K562 (cell line): ENCODE results near the gene WDR31. TPM values are rescaled to one million over a fixed set of nuclear protein-coding genes. Genes with fewer than 3 reads are reported as not detected.

Experiments used
- ATAC-seq: fragments of 200-7000 bp; cut with Tn5 transposase; 3 replicates; pipeline ENCODE4 v1.9.1; 2020; ENCODE audit warnings: moderate library complexity
- BruUV-seq: library from RNA; stranded (reverse); fragments of 400-500 nt; replicated peaks from 2 replicates; lab custom pipeline; 2021; lab: Mats Ljungman, UMichigan
- CTCF ChIA-PET: fragments of 300-600 bp; formaldehyde crosslinking; extraction: SDS; loops from one replicate; lab custom pipeline; 2021; ENCODE audit warnings: low intra/inter-chr PET ratio; lab: Yijun Ruan, JAX
- POLR2A ChIA-PET: fragments of 300-600, 350-650 bp; sonication (Branson Sonifier 250); formaldehyde crosslinking; extraction: SDS; loops from one replicate; lab custom pipeline; 2021; ENCODE audit warnings: antibody characterized with exemption, inconsistent platforms; lab: Yijun Ruan, JAX
- DNase-seq, 4 experiments: peaks; one replicate each; pipeline versions ENCODE4 v3.0.0 to v3.0.0-alpha.2; 2011 to 2018; ENCODE audit warnings: low spot score in 3 of 4, mixed read lengths in 3 of 4; ENCODE audit errors: extremely low read depth in 1 of 4
- FAIRE-seq: peaks from 2 replicates; lab custom pipeline; 2011; peaks lifted over from hg19 to GRCh38; lab: Jason Lieb, UNC
- H2AFZ ChIP-seq: 2 replicates; pipeline ENCODE4 v1.6.0; 2011; ENCODE audit warnings: low read depth, low read length, control low read depth, inconsistent platforms
- H3K27ac ChIP-seq: fragments of 200-600 bp; 3 replicates; pipeline ENCODE4 v1.8.0; 2011; ENCODE audit warnings: low read depth, mild to moderate bottlenecking, control low read depth, inconsistent platforms, low read length, moderate library complexity, mixed read lengths; ENCODE audit errors: extremely low read depth
- H3K27me3 ChIP-seq, 2 experiments: fragments of 300-600 bp in 1 of 2; 2 replicates in 1 of 2; 3 replicates in 1 of 2; pipeline versions ENCODE4 v1.6.0 to v1.8.0; 2011; ENCODE audit warnings: inconsistent platforms in 2 of 2, low read length in 2 of 2, mild to moderate bottlenecking in 1 of 2, mixed read lengths in 1 of 2, moderate library complexity in 1 of 2; ENCODE audit not compliant: control insufficient read depth in 2 of 2, insufficient read depth in 2 of 2
- H3K36me3 ChIP-seq: fragments of 300-600 bp; 3 replicates; pipeline ENCODE4 v1.8.0; 2011; ENCODE audit warnings: mild to moderate bottlenecking, low read length, inconsistent platforms; ENCODE audit not compliant: control insufficient read depth, insufficient read depth
- H3K4me1 ChIP-seq, 2 experiments: fragments of 200-600 bp in 1 of 2; replicated peaks in 1 of 2; 2 replicates in 1 of 2; 3 replicates in 1 of 2; pipeline versions ENCODE4 v1.5.1 to v1.8.0; 2011; ENCODE audit warnings: inconsistent platforms in 2 of 2, low read length in 2 of 2, mild to moderate bottlenecking in 1 of 2, mixed read lengths in 1 of 2, moderate library complexity in 1 of 2; ENCODE audit not compliant: control insufficient read depth in 2 of 2, insufficient read depth in 2 of 2
- H3K4me2 ChIP-seq: 2 replicates; pipeline ENCODE4 v1.6.1; 2011; ENCODE audit warnings: low read length, control low read depth, inconsistent platforms, mixed read lengths; ENCODE audit not compliant: insufficient read depth
- H3K4me3 ChIP-seq: fragments of 200-600 bp; sonication (generic), shearing (Covaris generic); 2 replicates; pipeline ENCODE4 v1.5.1; 2016; ENCODE audit warnings: control low read depth, inconsistent platforms
- H3K79me2 ChIP-seq: fragments of 200-600 bp; 3 replicates; pipeline ENCODE4 v1.8.0; 2011; ENCODE audit warnings: low read length, inconsistent platforms; ENCODE audit not compliant: control insufficient read depth, insufficient read depth
- H3K9ac ChIP-seq, 2 experiments: 2 replicates each; pipeline versions ENCODE4 v1.6.0 to v1.6.1; 2011; ENCODE audit warnings: low read depth in 2 of 2, low read length in 2 of 2, control low read depth in 1 of 2, inconsistent platforms in 1 of 2, mild to moderate bottlenecking in 1 of 2, mixed read lengths in 1 of 2; ENCODE audit not compliant: insufficient read depth in 1 of 2
- H3K9me1 ChIP-seq: one replicate; pipeline ENCODE4 v1.6.0; 2011; ENCODE audit warnings: inconsistent platforms, mild to moderate bottlenecking, low read length, moderate library complexity; ENCODE audit not compliant: control insufficient read depth, insufficient read depth
- H3K9me3 ChIP-seq: replicated peaks from 2 replicates; pipeline ENCODE4 v1.5.1; 2011; ENCODE audit warnings: low read depth, low read length, inconsistent platforms; ENCODE audit not compliant: control insufficient read depth, insufficient read depth
- H4K20me1 ChIP-seq: replicated peaks from 2 replicates; pipeline ENCODE4 v1.6.1; 2011; ENCODE audit warnings: low read length, inconsistent platforms, mixed read lengths; ENCODE audit not compliant: control insufficient read depth, insufficient read depth
- ZNF239 ChIP-seq: fragments of 250-450 bp; sonication (Bioruptor Pico); IDR thresholded peaks from 2 replicates; pipeline ENCODE4 v1.4.0; 2020; ENCODE audit warnings: mild to moderate bottlenecking
- ZNF263 ChIP-seq: sonication (generic); formaldehyde crosslinking; IDR thresholded peaks from 2 replicates; pipeline ENCODE4 v1.8.0; 2022; ENCODE audit warnings: mild to moderate bottlenecking, missing genetic modification reagents, borderline replicate concordance
- ZNF764 ChIP-seq: fragments of 250-450 bp; sonication (Bioruptor Pico); IDR thresholded peaks from 2 replicates; pipeline ENCODE4 v1.4.0; 2020; ENCODE audit warnings: low read depth, mild to moderate bottlenecking, moderate library complexity
- WGBS: fragments of 100-300 bp; shearing (Covaris generic); methylation state at CpG from one replicate; pipeline ENCODE4 v1.1.6; 2016; ENCODE audit warnings: low coverage, mixed read lengths; ENCODE audit not compliant: insufficient coverage; ENCODE audit errors: missing lambda C conversion rate; 5-methylcytosine and 5-hydroxymethylcytosine counted together
- in situ Hi-C: fragments of 300-500 bp; cut with MboI; formaldehyde crosslinking; loops from 4 replicates; pipeline ENCODE4 v1.15.0; 2018; ENCODE audit warnings: inconsistent platforms, mixed read lengths
- intact Hi-C: fragments of 100-400 bp; cut with micrococcal nuclease; formaldehyde crosslinking; loops from 2 replicates; pipeline ENCODE4 v1.14.2; 2022
- polyA plus RNA-seq, 8 experiments: library from polyadenylated mRNA; depleted of rRNA in 4 of 8; stranded (reverse) in 5 of 8; unstranded in 3 of 8; fragments of >200 nt; fragmentation: Nextera tagmentation in 2 of 8; fragmentation: Illumina TruSeq in 1 of 8; extraction: Ambion mirVana in 2 of 8; extraction: Trizol in 1 of 8; gene quantifications; 2 replicates each; pipeline versions ENCODE4 v1.2.1 to v1.2.3, GENCODE V29; 2011 to 2014; ENCODE audit warnings: inconsistent platforms in 1 of 8, missing spikeins in 1 of 8
- total RNA-seq, 7 experiments: library from RNA; depleted of rRNA in 6 of 7; stranded (reverse); fragments of >200 nt in 6 of 7; fragmentation: Illumina TruSeq in 2 of 7; extraction: Trizol in 2 of 7; gene quantifications; 2 replicates each; pipeline versions ENCODE4 v1.2.1 to v1.2.3, GENCODE V29; 2011 to 2021; ENCODE audit warnings: low replicate concordance in 1 of 7
- TF ChIP-seq, protein P1 (sequence below): fragments of 250-450 bp; sonication (Bioruptor Pico); IDR thresholded peaks from 2 replicates; pipeline ENCODE4 v1.5.0; 2020; ENCODE audit warnings: mild to moderate bottlenecking

Gene WDR31
- total and polyA plus RNA-seq, 9 of the 15 experiments (the other 6 are each of a cell fraction or from before 2014, with no cell fraction given): 0.35 to 1.8 (median 0.95) TPM

GRCh38 chr9:113352006-113352405 lies 11.9 kb upstream of the WDR31 start:
- H3K27me3 ChIP-seq: peaks cover 2 to 13% of the 10 kb centered on the region in 2 experiments; a peak in 2 of 5 replicates
- ChIA-PET POLR2A (interaction anchor here (0.6 to 2.2 kb wide), 6 partner anchors 8 to 130 kb away, joined by 3 to 22 read pairs (median 6); partner anchors contain the start of genes C9orf43, FKBP15, POLE3 and SLC31A1), CTCF (no interaction called here)
- no TSS peak for BruUV-seq
- TF ChIP-seq ZNF263 (CRISPR knock-in tag) (no peak), ZNF764 (CRISPR knock-in tag) (no peak), ZNF239 (CRISPR knock-in tag) (no peak)
- TF ChIP-seq, protein P1, sequence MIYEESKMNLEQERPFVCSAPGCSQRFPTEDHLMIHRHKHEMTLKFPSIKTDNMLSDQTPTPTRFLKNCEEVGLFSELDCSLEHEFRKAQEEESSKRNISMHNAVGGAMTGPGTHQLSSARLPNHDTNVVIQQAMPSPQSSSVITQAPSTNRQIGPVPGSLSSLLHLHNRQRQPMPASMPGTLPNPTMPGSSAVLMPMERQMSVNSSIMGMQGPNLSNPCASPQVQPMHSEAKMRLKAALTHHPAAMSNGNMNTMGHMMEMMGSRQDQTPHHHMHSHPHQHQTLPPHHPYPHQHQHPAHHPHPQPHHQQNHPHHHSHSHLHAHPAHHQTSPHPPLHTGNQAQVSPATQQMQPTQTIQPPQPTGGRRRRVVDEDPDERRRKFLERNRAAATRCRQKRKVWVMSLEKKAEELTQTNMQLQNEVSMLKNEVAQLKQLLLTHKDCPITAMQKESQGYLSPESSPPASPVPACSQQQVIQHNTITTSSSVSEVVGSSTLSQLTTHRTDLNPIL (CRISPR knock-in tag): no peak
- H3K4me2 ChIP-seq: no peak overlapping the region
- WGBS: 44% methylated on average over 6 of the region's 6 CpGs
- no peak overlapping the region for H2AFZ ChIP-seq
- no peak overlapping the region for H3K4me3 ChIP-seq
- ATAC-seq (no peak), DNase-seq (no peak), FAIRE-seq (no peak)
- no peaks in the 10 kb centered on the region for H3K36me3 ChIP-seq
- no peaks in the 10 kb centered on the region for H3K9me3 ChIP-seq
- H3K9ac ChIP-seq: no peak overlapping the region
- intact Hi-C loops (no loop called here), in situ Hi-C loops (no loop called here)
- no peaks in the 10 kb centered on the region for H3K9me1 ChIP-seq
- no peak overlapping the region for H3K27ac ChIP-seq
- no peaks in the 10 kb centered on the region for H4K20me1 ChIP-seq
- H3K4me1 ChIP-seq: peaks cover 3 to 10% of the 10 kb centered on the region in 2 experiments; a peak in 3 of 5 replicates
- H3K79me2 ChIP-seq: no peaks in the 10 kb centered on the region
